HepG2 (cell line): ENCODE results near the gene IQCN. TPM values are rescaled to one million over a fixed set of nuclear protein-coding genes. Genes with fewer than 3 reads are reported as not detected.

ENCODE experiments used
- ATAC-seq: fragments of 200-7000 bp; cut with Tn5 transposase; 3 replicates; pipeline ENCODE4 v1.9.1; 2020; ENCODE audit warnings: mild to moderate bottlenecking, moderate library complexity
- BruUV-seq: library from RNA; stranded (reverse); fragments of 400-500 nt; replicated peaks from 2 replicates; lab custom pipeline; 2021; lab: Mats Ljungman, UMichigan
- CTCF ChIA-PET: fragments of 300-600 bp; formaldehyde crosslinking; extraction: SDS; loops from one replicate; lab custom pipeline; 2021; ENCODE audit warnings: low total read pairs, inconsistent platforms, low intra/inter-chr PET ratio; lab: Yijun Ruan, JAX
- POLR2A ChIA-PET: fragments of 350-600 bp; sonication (Branson Sonifier 250); formaldehyde crosslinking; loops from one replicate; lab custom pipeline; 2020; ENCODE audit warnings: antibody characterized with exemption, inconsistent platforms; lab: Yijun Ruan, JAX
- DNase-seq: peaks from one replicate; pipeline ENCODE4 v3.0.0-alpha.2; 2015; ENCODE audit warnings: low spot score
- FAIRE-seq: peaks from 3 replicates; lab custom pipeline; 2011; peaks lifted over from hg19 to GRCh38; lab: Jason Lieb, UNC
- H2AFZ ChIP-seq: one replicate; pipeline ENCODE4 v1.6.1; 2011; ENCODE audit warnings: low read length, inconsistent platforms
- H3K27ac ChIP-seq: fragments of 300-600 bp; 3 replicates; pipeline ENCODE4 v1.8.0; 2011; ENCODE audit warnings: mixed run types, mild to moderate bottlenecking, mixed read lengths, low read length, inconsistent platforms; ENCODE audit not compliant: insufficient read depth; ENCODE audit errors: extremely low read length
- H3K27me3 ChIP-seq, 2 experiments: fragments of 200-600 bp in 1 of 2; 2 replicates in 1 of 2; 3 replicates in 1 of 2; pipeline versions ENCODE4 v1.6.0 to v1.8.0; 2011; ENCODE audit warnings: low read length in 2 of 2, mild to moderate bottlenecking in 2 of 2, moderate library complexity in 2 of 2, inconsistent platforms in 1 of 2; ENCODE audit not compliant: insufficient read depth in 2 of 2, control insufficient read depth in 1 of 2
- H3K36me3 ChIP-seq, 2 experiments: fragments of 200-600 bp in 1 of 2; replicated peaks in 1 of 2; 2 replicates in 1 of 2; 3 replicates in 1 of 2; pipeline versions ENCODE4 v1.5.1 to v1.8.0; 2011; ENCODE audit warnings: low read length in 2 of 2, inconsistent platforms in 1 of 2; ENCODE audit not compliant: insufficient read depth in 2 of 2, control insufficient read depth in 1 of 2
- H3K4me1 ChIP-seq: 2 replicates; pipeline ENCODE4 v1.5.1; 2012; ENCODE audit warnings: low read length, inconsistent platforms; ENCODE audit not compliant: insufficient read depth
- H3K4me2 ChIP-seq: 2 replicates; pipeline ENCODE4 v1.6.0; 2011; ENCODE audit warnings: low read depth, low read length, inconsistent platforms
- H3K4me3 ChIP-seq, 3 experiments: fragments of 200-600 bp in 1 of 3; sonication (generic), shearing (Covaris generic) in 1 of 3; replicated peaks in 1 of 3; 2 replicates each; pipeline ENCODE4 v1.5.1; 2011 to 2016; ENCODE audit warnings: low read length in 3 of 3, inconsistent platforms in 2 of 3, low read depth in 2 of 3, mild to moderate bottlenecking in 2 of 3, control low read depth in 1 of 3, mixed read lengths in 1 of 3; ENCODE audit not compliant: insufficient read depth in 1 of 3
- H3K79me2 ChIP-seq: one replicate; pipeline ENCODE4 v1.6.1; 2011; ENCODE audit warnings: low read length, inconsistent platforms; ENCODE audit not compliant: insufficient read depth
- H3K9ac ChIP-seq: 2 replicates; pipeline ENCODE4 v1.6.0; 2011; ENCODE audit warnings: mild to moderate bottlenecking, low read depth, low read length, inconsistent platforms; ENCODE audit not compliant: insufficient read depth
- H3K9me3 ChIP-seq: 2 replicates; pipeline ENCODE4 v1.5.1; 2012; ENCODE audit warnings: mild to moderate bottlenecking, low read length
- H4K20me1 ChIP-seq: 2 replicates; pipeline ENCODE4 v1.6.0; 2011; ENCODE audit warnings: inconsistent platforms, mild to moderate bottlenecking, low read length, moderate library complexity; ENCODE audit not compliant: insufficient read depth
- CTCF ChIP-seq: sonication (generic); formaldehyde crosslinking; IDR thresholded peaks from 2 replicates; pipeline ENCODE4 v1.5.0; 2020; ENCODE audit warnings: mild to moderate bottlenecking, missing genetic modification reagents, moderate library complexity
- NFIB ChIP-seq: sonication (generic); formaldehyde crosslinking; IDR thresholded peaks from 2 replicates; pipeline ENCODE4 v1.9.0; 2021; ENCODE audit warnings: missing genetic modification reagents, mild to moderate bottlenecking, borderline replicate concordance
- RBAK ChIP-seq: sonication (generic); formaldehyde crosslinking; IDR thresholded peaks from 2 replicates; pipeline ENCODE4 v1.5.1; 2020; ENCODE audit warnings: mild to moderate bottlenecking, missing genetic modification reagents
- ZNF382 ChIP-seq: sonication (generic); formaldehyde crosslinking; IDR thresholded peaks from 2 replicates; pipeline ENCODE4 v1.5.0; 2020; ENCODE audit warnings: missing genetic modification reagents, mild to moderate bottlenecking, borderline replicate concordance
- ZNF441 ChIP-seq: sonication (generic); formaldehyde crosslinking; IDR thresholded peaks from 2 replicates; pipeline ENCODE4 v1.7.0; 2021; ENCODE audit warnings: missing genetic modification reagents, borderline replicate concordance
- WGBS: methylation state at CpG from one replicate; pipeline ENCODE4 v1.1.6; 2017; ENCODE audit warnings: low lambda C conversion rate; 5-methylcytosine and 5-hydroxymethylcytosine counted together
- in situ Hi-C: cut with HindIII; loops from 2 replicates; pipeline ENCODE4 v1.10.0; 2017; ENCODE audit warnings: low pct_unique_long_range_greater_than_20kb; ENCODE audit not compliant: extremely low pct_ligation_motif_present
- intact Hi-C: fragments of 100-400 bp; cut with micrococcal nuclease; formaldehyde crosslinking; loops from one replicate; pipeline ENCODE4 v1.10.0; 2022; ENCODE audit not compliant: unreplicated experiment
- polyA plus RNA-seq, 8 experiments: library from polyadenylated mRNA; depleted of rRNA in 3 of 8; stranded (reverse) in 7 of 8; unstranded in 1 of 8; fragments of >200 nt; fragmentation: Illumina TruSeq in 4 of 8; extraction: Trizol in 4 of 8; gene quantifications; 2 replicates each; pipeline versions ENCODE4 v1.2.1 to v1.2.3, GENCODE V29; 2011 to 2016; ENCODE audit warnings: low read depth in 4 of 8, missing spikeins in 1 of 8, mixed read lengths in 1 of 8; ENCODE audit not compliant: insufficient read depth in 1 of 8
- total RNA-seq, 5 experiments: library from RNA; depleted of rRNA; stranded (reverse); fragments of >200 nt; fragmentation: Illumina TruSeq; extraction: Trizol; gene quantifications; 2 replicates each; pipeline ENCODE4 v1.2.3, GENCODE V29; 2016; ENCODE audit warnings: low read depth in 1 of 5
- TF ChIP-seq, protein P1 (sequence below): sonication (generic); formaldehyde crosslinking; IDR thresholded peaks from 2 replicates; pipeline ENCODE4 v1.4.0; 2020; ENCODE audit warnings: missing genetic modification reagents, mild to moderate bottlenecking, borderline replicate concordance

IQCN gene
- total and polyA plus RNA-seq, 2 of the 13 experiments (the other 11 are each of a cell fraction or from before 2014, with no cell fraction given) = 0.04 to 0.18 TPM

GRCh38 chr19:18232540-18233223 lies 41.6 kb downstream of the IQCN start (continued):
- TF ChIP-seq CTCF (CRISPR knock-in tag) (peak; percentile 43), ZNF441 (CRISPR knock-in tag) (peak; percentile 97)

- Histone ChIP-seq H3K9me3 (no peaks in the 10 kb centered on the region), H3K79me2 (no peaks in the 10 kb centered on the region), H3K36me3 (no peaks in the 10 kb centered on the region), H4K20me1 (no peaks in the 10 kb centered on the region; the same call in 1 of the 2 replicates), H3K27me3 (peaks cover 0 to 4% of the 10 kb centered on the region in 2 experiments; a peak in 2 of 5 replicates), H3K4me1 (peaks cover 21% of the 10 kb centered on the region), H3K9ac (no peak overlapping the region), H2AFZ (no peak overlapping the region), H3K4me2 (no peak overlapping the region), H3K4me3 (no peak overlapping the region), H3K27ac (no peak overlapping the region)
- intact Hi-C loops = no loop called here
- no peak for DNase-seq
- FAIRE-seq = no peak
- 28% methylated on average over 4 of the region's 4 CpGs for WGBS
- ChIA-PET CTCF (no interaction called here), POLR2A (interaction anchor here (0.7 to 1.0 kb wide), 2 partner anchors 39 to 48 kb away, joined by 3 to 4 read pairs; no protein-coding TSS in a partner anchor)
- TF ChIP-seq ZNF382 (CRISPR knock-in tag) (no peak), NFIB (CRISPR knock-in tag) (no peak), RBAK (no peak), ZNF441 (CRISPR knock-in tag) (no peak)
- TF ChIP-seq, protein P1, sequence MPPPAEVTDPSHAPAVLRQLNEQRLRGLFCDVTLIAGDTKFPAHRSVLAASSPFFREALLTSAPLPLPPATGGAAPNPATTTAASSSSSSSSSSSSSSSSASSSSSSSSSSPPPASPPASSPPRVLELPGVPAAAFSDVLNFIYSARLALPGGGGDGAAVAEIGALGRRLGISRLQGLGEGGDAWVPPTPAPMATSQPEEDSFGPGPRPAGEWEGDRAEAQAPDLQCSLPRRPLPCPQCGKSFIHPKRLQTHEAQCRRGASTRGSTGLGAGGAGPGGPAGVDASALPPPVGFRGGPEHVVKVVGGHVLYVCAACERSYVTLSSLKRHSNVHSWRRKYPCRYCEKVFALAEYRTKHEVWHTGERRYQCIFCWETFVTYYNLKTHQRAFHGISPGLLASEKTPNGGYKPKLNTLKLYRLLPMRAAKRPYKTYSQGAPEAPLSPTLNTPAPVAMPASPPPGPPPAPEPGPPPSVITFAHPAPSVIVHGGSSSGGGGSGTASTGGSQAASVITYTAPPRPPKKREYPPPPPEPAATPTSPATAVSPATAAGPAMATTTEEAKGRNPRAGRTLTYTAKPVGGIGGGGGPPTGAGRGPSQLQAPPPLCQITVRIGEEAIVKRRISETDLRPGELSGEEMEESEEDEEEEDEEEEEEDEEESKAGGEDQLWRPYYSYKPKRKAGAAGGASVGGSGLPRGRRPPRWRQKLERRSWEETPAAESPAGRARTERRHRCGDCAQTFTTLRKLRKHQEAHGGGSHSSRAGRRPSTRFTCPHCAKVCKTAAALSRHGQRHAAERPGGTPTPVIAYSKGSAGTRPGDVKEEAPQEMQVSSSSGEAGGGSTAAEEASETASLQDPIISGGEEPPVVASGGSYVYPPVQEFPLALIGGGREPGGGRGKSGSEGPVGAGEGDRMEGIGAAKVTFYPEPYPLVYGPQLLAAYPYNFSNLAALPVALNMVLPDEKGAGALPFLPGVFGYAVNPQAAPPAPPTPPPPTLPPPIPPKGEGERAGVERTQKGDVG (CRISPR knock-in tag) = no peak
- in situ Hi-C loops = no loop called here
- ATAC-seq = no peak
- BruUV-seq = no TSS peak
Observed at GRCh38 chr19:18231775-18232174, 42.5 kb downstream of the IQCN start.
